ENCODE data around the gene BOD1. TPM values are rescaled to one million over a fixed set of nuclear protein-coding genes. Genes with fewer than 3 reads are reported as not detected.

BOD1 gene
- total RNA-seq, 4 donors from 2014 or later, result 46.3 to 53.3 (median 48.7) TPM

GRCh38 chr5:173611706-173612105, 4.7 kb downstream of the BOD1 start:
- H3K4me3 ChIP-seq, result no peak overlapping the region
- H3K36me3 ChIP-seq, result peaks cover 56% of the 10 kb centered on the region
- no peak overlapping the region for H3K27ac ChIP-seq
- H3K4me1 ChIP-seq, result peaks cover 40% of the 10 kb centered on the region
- 81% methylated on average over 4 of the region's 4 CpGs for WGBS
- H3K9me3 ChIP-seq, result no peaks in the 10 kb centered on the region
- H3K27me3 ChIP-seq, result no peaks in the 10 kb centered on the region
- no peak for DNase-seq (ENCODE audit: low spot score in 2 of 2)
- TF ChIP-seq POLR2AphosphoS5 (IDR thresholded peaks at IDR 0.05) (no peak), POLR2A (IDR thresholded peaks at IDR 0.05) (no peak), EP300 (IDR thresholded peaks at IDR 0.05) (no peak)
- TF ChIP-seq, protein P1, sequence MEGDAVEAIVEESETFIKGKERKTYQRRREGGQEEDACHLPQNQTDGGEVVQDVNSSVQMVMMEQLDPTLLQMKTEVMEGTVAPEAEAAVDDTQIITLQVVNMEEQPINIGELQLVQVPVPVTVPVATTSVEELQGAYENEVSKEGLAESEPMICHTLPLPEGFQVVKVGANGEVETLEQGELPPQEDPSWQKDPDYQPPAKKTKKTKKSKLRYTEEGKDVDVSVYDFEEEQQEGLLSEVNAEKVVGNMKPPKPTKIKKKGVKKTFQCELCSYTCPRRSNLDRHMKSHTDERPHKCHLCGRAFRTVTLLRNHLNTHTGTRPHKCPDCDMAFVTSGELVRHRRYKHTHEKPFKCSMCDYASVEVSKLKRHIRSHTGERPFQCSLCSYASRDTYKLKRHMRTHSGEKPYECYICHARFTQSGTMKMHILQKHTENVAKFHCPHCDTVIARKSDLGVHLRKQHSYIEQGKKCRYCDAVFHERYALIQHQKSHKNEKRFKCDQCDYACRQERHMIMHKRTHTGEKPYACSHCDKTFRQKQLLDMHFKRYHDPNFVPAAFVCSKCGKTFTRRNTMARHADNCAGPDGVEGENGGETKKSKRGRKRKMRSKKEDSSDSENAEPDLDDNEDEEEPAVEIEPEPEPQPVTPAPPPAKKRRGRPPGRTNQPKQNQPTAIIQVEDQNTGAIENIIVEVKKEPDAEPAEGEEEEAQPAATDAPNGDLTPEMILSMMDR (IDR thresholded peaks at IDR 0.05), result no peak

- WGBS, result 92% methylated on average over 1 of the region's 1 CpG
- no peak overlapping the region for H3K27ac ChIP-seq
Measured at GRCh38 chr5:173604141-173604540, 12.3 kb downstream of the BOD1 start.

DNA sequence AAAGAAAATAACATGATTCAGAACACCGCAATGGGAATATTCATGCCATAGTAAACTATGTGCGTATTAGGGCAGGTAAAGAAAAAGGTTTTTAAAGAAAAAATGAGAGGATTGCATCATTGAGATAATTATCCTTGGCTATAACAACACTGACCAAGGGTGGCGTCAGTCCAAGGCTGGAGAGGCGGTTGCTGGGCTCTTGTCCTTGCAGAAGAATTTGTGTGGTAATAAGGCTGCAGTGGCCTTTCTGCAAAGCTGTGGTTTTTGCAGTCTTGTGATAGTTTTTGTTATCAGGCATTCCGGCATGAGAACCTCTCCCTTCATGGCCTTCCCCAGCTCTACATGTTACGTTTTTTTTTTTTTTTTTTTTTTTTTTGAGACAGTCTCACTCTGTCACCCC, 14.0 kb downstream of the BOD1 start:
- Histone ChIP-seq H3K4me1 (no peaks in the 10 kb centered on the region), H3K9me3 (no peaks in the 10 kb centered on the region), H3K4me3 (no peak overlapping the region), H3K27me3 (no peaks in the 10 kb centered on the region), H3K36me3 (peaks cover 31% of the 10 kb centered on the region), H3K27ac (no peak overlapping the region)
- 66% methylated on average over 6 of the region's 6 CpGs for WGBS
- TF ChIP-seq POLR2AphosphoS5 (IDR thresholded peaks at IDR 0.05), result no peak
- no peak for DNase-seq (ENCODE audit: low spot score in 2 of 2)

More at GRCh38 chr5:173604141-173604540, 12.3 kb downstream of the BOD1 start:
- H3K27me3 ChIP-seq, result no peaks in the 10 kb centered on the region
- no peaks in the 10 kb centered on the region for H3K4me1 ChIP-seq
- TF ChIP-seq, protein P1 (IDR thresholded peaks at IDR 0.05), result no peak
- TF ChIP-seq POLR2A (IDR thresholded peaks at IDR 0.05), result no peak
- TF ChIP-seq POLR2AphosphoS5 (IDR thresholded peaks at IDR 0.05), result no peak
- TF ChIP-seq EP300 (IDR thresholded peaks at IDR 0.05), result no peak
- peaks cover 48% of the 10 kb centered on the region for H3K36me3 ChIP-seq
- no peak for DNase-seq (ENCODE audit: low spot score in 2 of 2)
- no peak overlapping the region for H3K4me3 ChIP-seq
- H3K9me3 ChIP-seq, result no peaks in the 10 kb centered on the region

DNA sequence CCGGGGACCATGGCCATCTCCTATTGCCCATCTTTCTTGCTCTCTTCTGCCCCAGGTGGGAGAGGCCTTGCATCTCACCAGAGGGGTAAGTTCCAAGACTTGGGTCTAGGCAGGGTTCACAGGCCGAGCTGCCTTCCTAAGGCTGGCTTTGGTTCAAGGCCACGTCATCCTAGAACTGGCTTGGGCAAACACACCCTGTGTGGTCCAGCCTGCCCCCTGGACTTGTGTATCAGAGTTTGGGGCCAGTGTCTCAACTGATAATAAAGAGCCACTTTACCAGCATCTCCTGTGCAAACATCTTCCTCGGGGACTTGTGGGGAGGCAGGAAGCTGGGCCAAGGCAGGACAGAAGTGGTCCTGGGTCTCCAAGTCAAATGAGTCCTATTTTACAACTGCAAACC, 17.8 kb downstream of the BOD1 start:
- no peaks in the 10 kb centered on the region for H3K36me3 ChIP-seq
- TF ChIP-seq, protein P1 (IDR thresholded peaks at IDR 0.05), result no peak
- no peak for TF ChIP-seq POLR2A (IDR thresholded peaks at IDR 0.05)
- TF ChIP-seq EP300 (IDR thresholded peaks at IDR 0.05), result no peak
- TF ChIP-seq POLR2AphosphoS5 (IDR thresholded peaks at IDR 0.05), result no peak
- no peaks in the 10 kb centered on the region for H3K9me3 ChIP-seq
- no peaks in the 10 kb centered on the region for H3K4me1 ChIP-seq
- no peaks in the 10 kb centered on the region for H3K27me3 ChIP-seq
- WGBS, result 80% methylated on average over 4 of the region's 4 CpGs
- no peak overlapping the region for H3K27ac ChIP-seq
- DNase-seq (ENCODE audit: low spot score in 2 of 2), result no peak
- no peak overlapping the region for H3K4me3 ChIP-seq

GRCh38 chr5:173597304-173597703, 19.1 kb downstream of the BOD1 start:
- Histone ChIP-seq H3K36me3 (no peaks in the 10 kb centered on the region), H3K4me3 (no peak overlapping the region), H3K27ac (no peak overlapping the region), H3K4me1 (no peaks in the 10 kb centered on the region), H3K27me3 (no peaks in the 10 kb centered on the region), H3K9me3 (peaks cover 4% of the 10 kb centered on the region)
- TF ChIP-seq, protein P1 (IDR thresholded peaks at IDR 0.05), result no peak
- TF ChIP-seq POLR2A (IDR thresholded peaks at IDR 0.05) (no peak), EP300 (IDR thresholded peaks at IDR 0.05) (no peak), POLR2AphosphoS5 (IDR thresholded peaks at IDR 0.05) (no peak)
- 100% methylated on average over 1 of the region's 1 CpG for WGBS
- no peak for DNase-seq (ENCODE audit: low spot score in 2 of 2)

GRCh38 chr5:173595841-173596240, 20.6 kb downstream of the BOD1 start:
- Histone ChIP-seq H3K9me3 (peaks cover 12% of the 10 kb centered on the region), H3K4me1 (no peaks in the 10 kb centered on the region), H3K27ac (no peak overlapping the region), H3K27me3 (no peaks in the 10 kb centered on the region), H3K36me3 (no peaks in the 10 kb centered on the region), H3K4me3 (no peak overlapping the region)
- DNase-seq (ENCODE audit: low spot score in 2 of 2), result no peak
- TF ChIP-seq POLR2AphosphoS5 (IDR thresholded peaks at IDR 0.05), result no peak
- no peak for TF ChIP-seq POLR2A (IDR thresholded peaks at IDR 0.05)
- TF ChIP-seq, protein P1 (IDR thresholded peaks at IDR 0.05), result no peak
- no peak for TF ChIP-seq EP300 (IDR thresholded peaks at IDR 0.05)
- WGBS, result 89% methylated on average over 1 of the region's 3 CpGs
